ENCODE data around the gene FHOD3.

The FHOD3 gene

DNA sequence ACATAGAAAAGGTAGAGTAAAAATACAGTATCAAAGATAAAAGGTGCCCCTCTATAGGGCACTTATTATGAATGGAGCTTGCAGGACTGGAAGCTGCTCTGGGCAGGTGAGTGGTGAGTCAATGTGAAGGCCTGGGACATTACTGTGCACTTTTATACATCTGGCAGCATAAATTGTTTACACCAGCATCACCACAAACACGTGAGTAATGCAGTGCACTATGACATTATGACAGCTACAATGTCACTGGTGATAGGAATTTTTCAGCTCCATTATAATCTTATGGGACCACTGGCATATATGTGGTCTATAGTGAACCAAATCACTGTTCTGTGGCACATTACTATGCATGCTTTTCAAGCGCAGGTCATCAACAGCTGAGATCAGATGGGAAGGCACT is 483.2 kb downstream of the FHOD3 start (continued):
- TF ChIP-seq, protein P1, sequence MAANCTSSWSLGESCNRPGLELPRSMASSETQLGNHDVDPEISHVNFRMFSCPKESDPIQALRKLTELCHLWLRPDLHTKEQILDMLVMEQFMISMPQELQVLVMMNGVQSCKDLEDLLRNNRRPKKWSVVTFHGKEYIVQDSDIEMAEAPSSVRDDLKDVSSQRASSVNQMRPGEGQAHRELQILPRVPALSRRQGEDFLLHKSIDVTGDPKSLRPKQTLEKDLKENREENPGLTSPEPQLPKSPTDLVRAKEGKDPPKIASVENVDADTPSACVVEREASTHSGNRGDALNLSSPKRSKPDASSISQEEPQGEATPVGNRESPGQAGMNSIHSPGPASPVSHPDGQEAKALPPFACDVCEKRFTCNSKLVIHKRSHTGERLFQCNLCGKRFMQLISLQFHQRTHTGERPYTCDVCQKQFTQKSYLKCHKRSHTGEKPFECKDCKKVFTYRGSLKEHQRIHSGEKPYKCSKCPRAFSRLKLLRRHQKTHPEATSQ (tag by site-specific recombination; IDR thresholded peaks at IDR 0.05), result no peak
- TF ChIP-seq ZNF133 (tag by site-specific recombination; IDR thresholded peaks at IDR 0.05) (no peak), WT1 (tag by site-specific recombination; IDR thresholded peaks at IDR 0.05) (no peak), ZNF529 (tag by site-specific recombination; IDR thresholded peaks at IDR 0.05; ENCODE audit: insufficient replicate concordance) (no peak), ZNF560 (tag by site-specific recombination; IDR thresholded peaks at IDR 0.05; ENCODE audit: borderline replicate concordance) (no peak), ZNF670 (tag by site-specific recombination; IDR thresholded peaks at IDR 0.05; ENCODE audit: low read depth) (no peak), ZNF610 (tag by site-specific recombination; IDR thresholded peaks at IDR 0.05; ENCODE audit: borderline replicate concordance) (no peak), ZNF830 (tag by site-specific recombination; IDR thresholded peaks at IDR 0.05; ENCODE audit: low read depth) (no peak), OSR2 (tag by site-specific recombination; IDR thresholded peaks at IDR 0.05) (no peak), MZF1 (tag by site-specific recombination; IDR thresholded peaks at IDR 0.05; ENCODE audit: borderline replicate concordance) (no peak), OVOL3 (tag by site-specific recombination; IDR thresholded peaks at IDR 0.05) (no peak)

DNA sequence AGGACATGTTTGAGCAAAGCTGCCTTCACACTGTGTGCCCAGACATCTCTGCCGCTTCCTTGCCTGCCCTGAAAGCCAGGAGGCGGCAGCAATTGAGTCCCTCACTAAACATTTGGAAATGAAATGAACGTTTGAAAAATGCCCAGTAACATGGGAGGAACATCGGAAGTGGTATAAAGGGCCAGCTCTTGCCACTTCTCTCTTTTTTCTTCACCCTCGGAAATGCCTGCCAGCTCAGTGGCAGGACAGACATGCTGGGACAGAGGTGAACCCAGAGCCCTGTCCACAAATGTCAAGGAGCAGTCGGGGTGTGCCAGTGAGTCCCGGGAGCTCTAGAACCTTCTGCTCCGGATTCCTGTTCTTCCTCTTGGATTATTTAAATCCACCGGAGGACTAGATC is 485.2 kb downstream of the FHOD3 start:
- POLR2A ChIA-PET, result no interaction called here
- CTCF ChIA-PET, result interaction anchor here (0.9 kb wide), 1 partner anchor 9 kb away, joined by 3 read pairs; no protein-coding TSS in a partner anchor

DNA sequence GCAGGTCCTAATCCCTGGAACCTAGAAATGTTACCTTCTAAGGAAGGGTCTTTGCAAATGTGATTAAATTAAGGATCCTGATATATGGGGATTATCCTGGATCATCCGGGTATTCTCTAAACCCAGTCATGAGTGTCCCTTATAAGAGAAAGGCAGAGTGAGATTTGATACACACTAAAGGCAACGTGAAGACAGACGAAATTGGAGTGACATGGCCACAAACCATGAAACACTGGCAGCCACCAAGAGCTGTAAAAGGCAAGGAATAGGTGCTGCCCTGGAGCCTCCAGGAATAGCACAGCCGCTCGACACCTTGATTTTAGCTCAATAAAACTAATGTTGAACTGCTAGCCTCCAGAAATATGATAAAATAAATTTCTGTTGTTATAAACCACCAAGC is 486.3 kb downstream of the FHOD3 start:
- ChIA-PET CTCF (interaction anchor here (0.7 kb wide), 1 partner anchor 511 kb away, joined by 4 read pairs; no protein-coding TSS in a partner anchor), POLR2A (no interaction called here)
- Histone ChIP-seq H3K36me3 (ENCODE audit: control insufficient read depth in 2 of 2, insufficient read depth in 1 of 2, low read length in 2 of 2) (peaks cover 0 to 50% of the 10 kb centered on the region in 2 experiments; a peak in 1 of 3 replicates), H3K9me3 (ENCODE audit: control insufficient read depth, insufficient read depth, low read depth, low read length) (no peaks in the 10 kb centered on the region), H3K4me3 (ENCODE audit: low read depth, low read length) (no peak overlapping the region), H3K27ac (ENCODE audit: extremely low read depth, low read depth, low read length) (no peak overlapping the region), H3K4me1 (ENCODE audit: control insufficient read depth, insufficient read depth, low read length) (no peaks in the 10 kb centered on the region)
- TF ChIP-seq, protein P2, sequence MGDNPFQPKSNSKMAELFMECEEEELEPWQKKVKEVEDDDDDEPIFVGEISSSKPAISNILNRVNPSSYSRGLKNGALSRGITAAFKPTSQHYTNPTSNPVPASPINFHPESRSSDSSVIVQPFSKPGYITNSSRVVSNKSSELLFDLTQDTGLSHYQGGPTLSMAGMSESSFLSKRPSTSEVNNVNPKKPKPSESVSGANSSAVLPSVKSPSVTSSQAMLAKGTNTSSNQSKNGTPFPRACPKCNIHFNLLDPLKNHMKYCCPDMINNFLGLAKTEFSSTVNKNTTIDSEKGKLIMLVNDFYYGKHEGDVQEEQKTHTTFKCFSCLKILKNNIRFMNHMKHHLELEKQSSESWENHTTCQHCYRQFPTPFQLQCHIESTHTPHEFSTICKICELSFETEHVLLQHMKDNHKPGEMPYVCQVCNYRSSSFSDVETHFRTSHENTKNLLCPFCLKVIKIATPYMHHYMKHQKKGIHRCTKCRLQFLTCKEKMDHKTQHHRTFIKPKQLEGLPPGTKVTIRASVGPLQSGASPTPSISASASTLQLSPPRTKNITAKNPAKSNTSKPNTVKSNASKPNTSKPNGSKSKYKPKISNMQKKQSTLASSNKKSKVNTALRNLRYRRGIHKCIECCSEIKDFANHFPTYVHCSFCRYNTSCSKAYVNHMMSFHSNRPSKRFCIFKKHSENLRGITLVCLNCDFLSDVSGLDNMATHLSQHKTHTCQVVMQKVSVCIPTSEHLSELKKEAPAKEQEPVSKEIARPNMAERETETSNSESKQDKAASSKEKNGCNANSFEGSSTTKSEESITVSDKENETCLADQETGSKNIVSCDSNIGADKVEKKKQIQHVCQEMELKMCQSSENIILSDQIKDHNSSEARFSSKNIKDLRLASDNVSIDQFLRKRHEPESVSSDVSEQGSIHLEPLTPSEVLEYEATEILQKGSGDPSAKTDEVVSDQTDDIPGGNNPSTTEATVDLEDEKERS (tag by site-specific recombination; IDR thresholded peaks at IDR 0.05), result no peak
- TF ChIP-seq ZNF416 (tag by site-specific recombination; IDR thresholded peaks at IDR 0.05) (no peak), ZNF596 (tag by site-specific recombination; IDR thresholded peaks at IDR 0.05) (no peak), BCL11B (tag by site-specific recombination; IDR thresholded peaks at IDR 0.05; ENCODE audit: low read depth) (no peak), ZFP37 (tag by site-specific recombination; IDR thresholded peaks at IDR 0.05) (no peak), ZNF221 (tag by site-specific recombination; IDR thresholded peaks at IDR 0.05; ENCODE audit: borderline replicate concordance) (no peak), ZNF19 (tag by site-specific recombination; IDR thresholded peaks at IDR 0.05; ENCODE audit: low read depth) (no peak), SCRT2 (tag by site-specific recombination; IDR thresholded peaks at IDR 0.05) (no peak), ZXDB (tag by site-specific recombination; IDR thresholded peaks at IDR 0.05) (no peak), ZNF837 (tag by site-specific recombination; IDR thresholded peaks at IDR 0.05) (no peak), ZNF404 (tag by site-specific recombination; IDR thresholded peaks at IDR 0.05) (no peak), ZNF664 (tag by site-specific recombination; IDR thresholded peaks at IDR 0.05) (no peak)
- TF ChIP-seq, protein P3, sequence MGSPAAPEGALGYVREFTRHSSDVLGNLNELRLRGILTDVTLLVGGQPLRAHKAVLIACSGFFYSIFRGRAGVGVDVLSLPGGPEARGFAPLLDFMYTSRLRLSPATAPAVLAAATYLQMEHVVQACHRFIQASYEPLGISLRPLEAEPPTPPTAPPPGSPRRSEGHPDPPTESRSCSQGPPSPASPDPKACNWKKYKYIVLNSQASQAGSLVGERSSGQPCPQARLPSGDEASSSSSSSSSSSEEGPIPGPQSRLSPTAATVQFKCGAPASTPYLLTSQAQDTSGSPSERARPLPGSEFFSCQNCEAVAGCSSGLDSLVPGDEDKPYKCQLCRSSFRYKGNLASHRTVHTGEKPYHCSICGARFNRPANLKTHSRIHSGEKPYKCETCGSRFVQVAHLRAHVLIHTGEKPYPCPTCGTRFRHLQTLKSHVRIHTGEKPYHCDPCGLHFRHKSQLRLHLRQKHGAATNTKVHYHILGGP (tag by site-specific recombination; IDR thresholded peaks at IDR 0.05), result no peak

More for the DNA sequence above, 485.2 kb downstream of the FHOD3 start:
- no peak for TF ChIP-seq ZNF776 (tag by site-specific recombination; IDR thresholded peaks at IDR 0.05; ENCODE audit: borderline replicate concordance)
- TF ChIP-seq GLI4 (tag by site-specific recombination; IDR thresholded peaks at IDR 0.05), result no peak
- TF ChIP-seq, protein P4, sequence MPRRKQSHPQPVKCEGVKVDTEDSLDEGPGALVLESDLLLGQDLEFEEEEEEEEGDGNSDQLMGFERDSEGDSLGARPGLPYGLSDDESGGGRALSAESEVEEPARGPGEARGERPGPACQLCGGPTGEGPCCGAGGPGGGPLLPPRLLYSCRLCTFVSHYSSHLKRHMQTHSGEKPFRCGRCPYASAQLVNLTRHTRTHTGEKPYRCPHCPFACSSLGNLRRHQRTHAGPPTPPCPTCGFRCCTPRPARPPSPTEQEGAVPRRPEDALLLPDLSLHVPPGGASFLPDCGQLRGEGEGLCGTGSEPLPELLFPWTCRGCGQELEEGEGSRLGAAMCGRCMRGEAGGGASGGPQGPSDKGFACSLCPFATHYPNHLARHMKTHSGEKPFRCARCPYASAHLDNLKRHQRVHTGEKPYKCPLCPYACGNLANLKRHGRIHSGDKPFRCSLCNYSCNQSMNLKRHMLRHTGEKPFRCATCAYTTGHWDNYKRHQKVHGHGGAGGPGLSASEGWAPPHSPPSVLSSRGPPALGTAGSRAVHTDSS (tag by site-specific recombination; IDR thresholded peaks at IDR 0.05), result no peak
- no peak for TF ChIP-seq HOXD13 (CRISPR knock-in tag; IDR thresholded peaks at IDR 0.05; ENCODE audit: borderline replicate concordance)
- TF ChIP-seq ZNF266 (tag by site-specific recombination; IDR thresholded peaks at IDR 0.05; ENCODE audit: low read depth), result no peak
- no peak for TF ChIP-seq KLF1 (tag by site-specific recombination; IDR thresholded peaks at IDR 0.05)
- TF ChIP-seq ZNF433 (tag by site-specific recombination; IDR thresholded peaks at IDR 0.05; ENCODE audit: low read depth), result no peak
- Histone ChIP-seq H3K9me3 (ENCODE audit: control insufficient read depth, insufficient read depth, low read depth, low read length) (no peaks in the 10 kb centered on the region), H3K4me1 (ENCODE audit: control insufficient read depth, insufficient read depth, low read length) (no peaks in the 10 kb centered on the region), H3K27ac (ENCODE audit: extremely low read depth, low read depth, low read length) (no peak overlapping the region), H3K36me3 (ENCODE audit: control insufficient read depth in 2 of 2, insufficient read depth in 1 of 2, low read length in 2 of 2) (peaks cover 0 to 48% of the 10 kb centered on the region in 2 experiments; a peak in 1 of 3 replicates), H3K4me3 (ENCODE audit: low read depth, low read length) (no peak overlapping the region)
